Transverse colon (tissue), 4 donors: ENCODE data around the gene IKZF2.

Experiments used
- EP300 ChIP-seq: sonication (generic); formaldehyde crosslinking; IDR thresholded peaks from one replicate; pipeline ENCODE4 v1.6.1; 2017; ENCODE audit warnings: antibody characterized with exemption, low read depth
- POLR2A ChIP-seq: fragments of 450-650 bp; IDR thresholded peaks from one replicate; pipeline ENCODE4 v1.6.1; 2016; ENCODE audit warnings: antibody characterized with exemption, mild to moderate bottlenecking, moderate library complexity
- POLR2AphosphoS5 ChIP-seq, 3 donors: sonication (generic); formaldehyde crosslinking; IDR thresholded peaks; one replicate each; pipeline ENCODE4 v1.6.1; 2016; ENCODE audit warnings: antibody characterized with exemption in 3 of 3
- TF ChIP-seq, protein P1 (sequence below), 5 experiments: fragments of 200-600 bp in 3 of 5; fragments of 450-650 bp in 2 of 5; sonication (generic) in 3 of 5; IDR thresholded peaks; 1 replicate in 2 of 5; 2 replicates in 3 of 5; pipeline ENCODE4 v1.5.1; 2016 to 2017; ENCODE audit warnings: antibody characterized with exemption in 5 of 5, inconsistent platforms in 3 of 5, mild to moderate bottlenecking in 2 of 5, moderate library complexity in 1 of 5

DNA sequence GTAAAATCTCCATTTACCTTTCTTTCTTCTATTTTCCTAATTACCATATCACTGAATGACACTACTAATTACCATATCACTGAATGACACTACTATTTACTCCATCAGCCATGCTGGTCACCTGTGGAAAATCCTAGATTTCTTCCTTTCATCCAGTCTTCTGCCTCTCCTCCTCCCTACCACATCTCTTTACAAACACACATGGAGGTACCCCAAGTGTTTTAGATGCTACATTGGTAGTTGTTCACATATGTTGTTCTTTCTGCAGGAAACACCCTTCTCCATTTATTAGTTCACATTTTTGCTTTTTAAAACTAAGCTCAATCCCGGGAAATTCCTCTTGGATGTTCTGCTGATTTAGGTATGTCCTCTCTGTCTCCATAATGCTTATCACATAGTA, 134.0 kb downstream of the IKZF2 start:
- TF ChIP-seq POLR2AphosphoS5 (IDR thresholded peaks at IDR 0.05) (no peak), POLR2A (no peak), EP300 (no peak)
- TF ChIP-seq, protein P1, sequence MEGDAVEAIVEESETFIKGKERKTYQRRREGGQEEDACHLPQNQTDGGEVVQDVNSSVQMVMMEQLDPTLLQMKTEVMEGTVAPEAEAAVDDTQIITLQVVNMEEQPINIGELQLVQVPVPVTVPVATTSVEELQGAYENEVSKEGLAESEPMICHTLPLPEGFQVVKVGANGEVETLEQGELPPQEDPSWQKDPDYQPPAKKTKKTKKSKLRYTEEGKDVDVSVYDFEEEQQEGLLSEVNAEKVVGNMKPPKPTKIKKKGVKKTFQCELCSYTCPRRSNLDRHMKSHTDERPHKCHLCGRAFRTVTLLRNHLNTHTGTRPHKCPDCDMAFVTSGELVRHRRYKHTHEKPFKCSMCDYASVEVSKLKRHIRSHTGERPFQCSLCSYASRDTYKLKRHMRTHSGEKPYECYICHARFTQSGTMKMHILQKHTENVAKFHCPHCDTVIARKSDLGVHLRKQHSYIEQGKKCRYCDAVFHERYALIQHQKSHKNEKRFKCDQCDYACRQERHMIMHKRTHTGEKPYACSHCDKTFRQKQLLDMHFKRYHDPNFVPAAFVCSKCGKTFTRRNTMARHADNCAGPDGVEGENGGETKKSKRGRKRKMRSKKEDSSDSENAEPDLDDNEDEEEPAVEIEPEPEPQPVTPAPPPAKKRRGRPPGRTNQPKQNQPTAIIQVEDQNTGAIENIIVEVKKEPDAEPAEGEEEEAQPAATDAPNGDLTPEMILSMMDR (IDR thresholded peaks at IDR 0.05), result no peak
